Uterus (tissue), 2 donors: ENCODE measurements around the gene RAP1B.

Experiments
- POLR2A ChIP-seq, 2 donors: fragments of 450-650 bp; IDR thresholded peaks; one replicate each; pipeline ENCODE4 v1.6.1; 2016; ENCODE audit warnings: antibody characterized with exemption in 2 of 2, mild to moderate bottlenecking in 1 of 2, moderate library complexity in 1 of 2
- TF ChIP-seq, protein P1 (sequence below), 4 experiments: fragments of 200-600 bp in 2 of 4; fragments of 450-650 bp in 2 of 4; sonication (generic) in 2 of 4; IDR thresholded peaks; one replicate each; pipeline ENCODE4 v1.5.1; 2016 to 2019; ENCODE audit warnings: antibody characterized with exemption in 4 of 4, mild to moderate bottlenecking in 2 of 4, moderate library complexity in 1 of 4

DNA sequence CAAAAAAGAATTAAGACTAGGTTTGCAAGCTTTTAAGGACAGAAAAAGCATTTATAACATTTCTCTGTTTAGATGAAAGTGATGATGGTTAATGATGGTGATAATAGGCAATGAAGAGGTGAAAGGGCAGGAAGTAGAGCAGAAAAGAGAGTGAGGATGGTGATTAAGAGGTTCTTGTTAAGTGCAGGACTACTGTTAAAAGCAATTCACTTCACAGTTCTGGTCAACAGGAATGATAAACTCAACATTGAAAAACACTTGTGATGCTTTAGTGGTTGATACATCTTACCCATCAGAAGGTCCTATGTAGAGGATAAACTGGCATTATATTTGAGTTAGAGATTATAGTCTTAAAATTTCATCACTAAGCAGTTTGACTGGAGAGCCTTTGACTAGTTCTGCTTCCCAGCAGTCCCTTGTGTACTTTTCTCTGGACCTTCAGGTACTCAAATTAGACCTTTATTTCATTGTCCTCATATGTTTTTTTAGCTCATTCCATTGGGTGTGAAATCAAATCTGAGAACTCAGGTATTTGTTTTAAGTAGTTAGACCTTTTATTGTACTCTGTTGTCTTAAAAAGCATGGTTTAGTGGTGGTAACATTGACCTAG, 10.9 kb downstream of the RAP1B start:
- TF ChIP-seq, protein P1, sequence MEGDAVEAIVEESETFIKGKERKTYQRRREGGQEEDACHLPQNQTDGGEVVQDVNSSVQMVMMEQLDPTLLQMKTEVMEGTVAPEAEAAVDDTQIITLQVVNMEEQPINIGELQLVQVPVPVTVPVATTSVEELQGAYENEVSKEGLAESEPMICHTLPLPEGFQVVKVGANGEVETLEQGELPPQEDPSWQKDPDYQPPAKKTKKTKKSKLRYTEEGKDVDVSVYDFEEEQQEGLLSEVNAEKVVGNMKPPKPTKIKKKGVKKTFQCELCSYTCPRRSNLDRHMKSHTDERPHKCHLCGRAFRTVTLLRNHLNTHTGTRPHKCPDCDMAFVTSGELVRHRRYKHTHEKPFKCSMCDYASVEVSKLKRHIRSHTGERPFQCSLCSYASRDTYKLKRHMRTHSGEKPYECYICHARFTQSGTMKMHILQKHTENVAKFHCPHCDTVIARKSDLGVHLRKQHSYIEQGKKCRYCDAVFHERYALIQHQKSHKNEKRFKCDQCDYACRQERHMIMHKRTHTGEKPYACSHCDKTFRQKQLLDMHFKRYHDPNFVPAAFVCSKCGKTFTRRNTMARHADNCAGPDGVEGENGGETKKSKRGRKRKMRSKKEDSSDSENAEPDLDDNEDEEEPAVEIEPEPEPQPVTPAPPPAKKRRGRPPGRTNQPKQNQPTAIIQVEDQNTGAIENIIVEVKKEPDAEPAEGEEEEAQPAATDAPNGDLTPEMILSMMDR (IDR thresholded peaks at IDR 0.05) = no peak
- no peak for TF ChIP-seq POLR2A (IDR thresholded peaks at IDR 0.05)
